Gastrocnemius medialis (tissue), 4 donors: ENCODE measurements around the gene NUP85.

Experiments
- CTCF ChIP-seq, 5 experiments: fragments of 450-650 bp in 3 of 5; fragments of 200-600 bp in 2 of 5; sonication (generic) in 2 of 5; IDR thresholded peaks in 4 of 5; conservative IDR thresholded peaks in 1 of 5; 1 replicate in 4 of 5; 2 replicates in 1 of 5; pipeline ENCODE4 v1.5.1; 2016 to 2019; ENCODE audit warnings: antibody characterized with exemption in 5 of 5, mild to moderate bottlenecking in 3 of 5, moderate library complexity in 3 of 5
- POLR2A ChIP-seq, 2 donors: fragments of 450-650 bp; IDR thresholded peaks; one replicate each; pipeline ENCODE4 v1.6.1; 2017; ENCODE audit warnings: antibody characterized with exemption in 2 of 2, mild to moderate bottlenecking in 2 of 2, moderate library complexity in 2 of 2

- TF ChIP-seq CTCF (IDR thresholded peaks at IDR 0.05 in 4 of 5, conservative IDR thresholded peaks at IDR 0.05 in 1 of 5) (no peak), POLR2A (IDR thresholded peaks at IDR 0.05) (no peak)
Measured at GRCh38 chr17:75252039-75252816, 46.7 kb downstream of the NUP85 start.
